Measurements from ENCODE around the gene THTPA. TPM values are rescaled to one million over a fixed set of nuclear protein-coding genes. Genes with fewer than 3 reads are reported as not detected.

Gene THTPA
- total and polyA plus RNA-seq, 2 of the 13 experiments (the other 11 are each of a cell fraction or from before 2014, with no cell fraction given), result 7.4 to 8.7 TPM

DNA sequence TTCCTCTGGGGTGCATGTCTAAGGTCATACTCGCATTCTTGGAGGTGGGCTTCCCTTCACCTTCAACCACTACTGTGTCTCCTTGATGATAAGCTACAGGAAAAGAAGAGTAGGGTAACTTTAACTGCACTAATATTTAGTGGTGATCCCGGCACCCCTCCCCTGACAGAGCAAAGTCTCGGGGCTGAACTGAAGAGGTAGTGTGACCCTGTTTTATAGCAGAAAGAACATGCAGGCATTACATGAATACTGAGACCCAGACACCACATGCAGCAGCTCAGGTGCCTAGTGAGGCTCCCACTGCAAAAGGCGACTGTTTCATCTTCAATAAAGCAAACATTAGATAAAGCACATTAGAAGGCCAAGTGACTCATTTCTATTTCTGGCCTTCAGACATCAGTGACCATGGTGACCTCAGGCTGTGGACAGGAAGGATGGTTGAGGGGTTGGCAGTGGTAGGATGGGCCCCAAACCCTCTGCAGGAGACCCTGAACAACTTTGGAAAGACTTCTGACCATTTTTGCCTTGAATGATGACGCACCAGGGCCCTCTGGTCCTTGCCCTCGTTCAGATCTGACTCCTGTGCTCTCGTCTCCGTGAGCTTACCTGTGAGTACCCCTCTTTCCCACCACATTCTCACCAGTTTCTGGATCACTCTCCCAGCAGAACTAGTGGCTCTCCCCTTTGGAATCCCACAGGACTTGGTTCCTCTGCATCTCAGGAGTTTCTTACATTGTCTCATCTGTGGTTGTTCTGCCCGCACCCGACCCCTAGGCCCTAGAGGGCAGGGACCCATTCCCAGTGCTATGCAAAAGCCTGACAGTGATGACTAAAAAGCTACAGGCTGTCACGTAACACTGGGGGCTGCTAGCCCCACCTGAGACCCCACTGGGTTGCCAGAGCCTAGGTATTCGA, 46.4 kb downstream of the THTPA start (continued):
- TF ChIP-seq TARDBP (CRISPR knock-in tag; IDR thresholded peaks at IDR 0.05) (peak; percentile 93), CBX2 (IDR thresholded peaks at IDR 0.05; ENCODE audit: low read depth, low read length) (no peak), CBX2 (CRISPR knock-in tag; IDR thresholded peaks at IDR 0.05; ENCODE audit: low read depth) (no peak), ZNF629 (CRISPR knock-in tag; conservative IDR thresholded peaks at IDR 0.05) (peak; percentile 59; the same call in 1 of the 2 replicates), NFATC3 (CRISPR knock-in tag; IDR thresholded peaks at IDR 0.05) (no peak), DNMT1 (CRISPR knock-in tag; IDR thresholded peaks at IDR 0.05) (no peak), ZNF761 (CRISPR knock-in tag; conservative IDR thresholded peaks at IDR 0.05) (no peak), U2AF2 (IDR thresholded peaks at IDR 0.05; ENCODE audit: low read depth, low read length) (no peak), GABPA (IDR thresholded peaks at IDR 0.05; ENCODE audit: low read depth, low read length) (no peak), GABPA (CRISPR knock-in tag; IDR thresholded peaks at IDR 0.05; ENCODE audit: low read depth) (no peak), ZBTB20 (CRISPR knock-in tag; IDR thresholded peaks at IDR 0.05; ENCODE audit: borderline replicate concordance, low read depth) (0 out of 2 replicates have a peak, but pooled peaks have one; percentile 40), MBNL3 (CRISPR knock-in tag; conservative IDR thresholded peaks at IDR 0.05) (no peak), MIXL1 (CRISPR knock-in tag; IDR thresholded peaks at IDR 0.05) (no peak; the same call in 1 of the 2 replicates), SNAI1 (CRISPR knock-in tag; IDR thresholded peaks at IDR 0.05; ENCODE audit: borderline replicate concordance) (no peak), NR2F6 (IDR thresholded peaks at IDR 0.05) (peak; percentile 71), NR2F6 (CRISPR knock-in tag; IDR thresholded peaks at IDR 0.05) (peak; percentile 89), JARID2 (CRISPR knock-in tag; IDR thresholded peaks at IDR 0.05; ENCODE audit: insufficient replicate concordance) (peak; percentile 54), ZEB1 (IDR thresholded peaks at IDR 0.05; ENCODE audit: insufficient replicate concordance, low read depth) (no peak), RXRB (CRISPR knock-in tag; IDR thresholded peaks at IDR 0.05; ENCODE audit: borderline replicate concordance) (peak; percentile 94), RBFOX2 (IDR thresholded peaks at IDR 0.05; ENCODE audit: low read depth, low read length) (no peak), ZNF33A (CRISPR knock-in tag; IDR thresholded peaks at IDR 0.05; ENCODE audit: borderline replicate concordance) (no peak), NRL (CRISPR knock-in tag; IDR thresholded peaks at IDR 0.05; ENCODE audit: borderline replicate concordance) (peak; percentile 88), ELF3 (CRISPR knock-in tag; IDR thresholded peaks at IDR 0.05) (peak; percentile 82)
- TF ChIP-seq, protein P1, sequence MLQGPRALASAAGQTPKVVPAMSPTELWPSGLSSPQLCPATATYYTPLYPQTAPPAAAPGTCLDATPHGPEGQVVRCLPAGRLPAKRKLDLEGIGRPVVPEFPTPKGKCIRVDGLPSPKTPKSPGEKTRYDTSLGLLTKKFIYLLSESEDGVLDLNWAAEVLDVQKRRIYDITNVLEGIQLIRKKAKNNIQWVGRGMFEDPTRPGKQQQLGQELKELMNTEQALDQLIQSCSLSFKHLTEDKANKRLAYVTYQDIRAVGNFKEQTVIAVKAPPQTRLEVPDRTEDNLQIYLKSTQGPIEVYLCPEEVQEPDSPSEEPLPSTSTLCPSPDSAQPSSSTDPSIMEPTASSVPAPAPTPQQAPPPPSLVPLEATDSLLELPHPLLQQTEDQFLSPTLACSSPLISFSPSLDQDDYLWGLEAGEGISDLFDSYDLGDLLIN (CRISPR knock-in tag; IDR thresholded peaks at IDR 0.05; ENCODE audit: borderline replicate concordance), result peak; percentile 78; the same call in 1 of the 2 replicates
- TF ChIP-seq, protein P2, sequence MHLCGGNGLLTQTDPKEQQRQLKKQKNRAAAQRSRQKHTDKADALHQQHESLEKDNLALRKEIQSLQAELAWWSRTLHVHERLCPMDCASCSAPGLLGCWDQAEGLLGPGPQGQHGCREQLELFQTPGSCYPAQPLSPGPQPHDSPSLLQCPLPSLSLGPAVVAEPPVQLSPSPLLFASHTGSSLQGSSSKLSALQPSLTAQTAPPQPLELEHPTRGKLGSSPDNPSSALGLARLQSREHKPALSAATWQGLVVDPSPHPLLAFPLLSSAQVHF (CRISPR knock-in tag; IDR thresholded peaks at IDR 0.05), result no peak
- TF ChIP-seq, protein P3, sequence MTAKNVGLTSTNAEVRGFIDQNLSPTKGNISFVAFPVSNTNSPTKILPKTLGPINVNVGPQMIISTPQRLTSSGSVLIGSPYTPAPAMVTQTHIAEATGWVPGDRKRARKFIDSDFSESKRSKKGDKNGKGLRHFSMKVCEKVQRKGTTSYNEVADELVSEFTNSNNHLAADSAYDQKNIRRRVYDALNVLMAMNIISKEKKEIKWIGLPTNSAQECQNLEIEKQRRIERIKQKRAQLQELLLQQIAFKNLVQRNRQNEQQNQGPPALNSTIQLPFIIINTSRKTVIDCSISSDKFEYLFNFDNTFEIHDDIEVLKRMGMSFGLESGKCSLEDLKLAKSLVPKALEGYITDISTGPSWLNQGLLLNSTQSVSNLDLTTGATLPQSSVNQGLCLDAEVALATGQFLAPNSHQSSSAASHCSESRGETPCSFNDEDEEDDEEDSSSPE (CRISPR knock-in tag; IDR thresholded peaks at IDR 0.05), result no peak
- TF ChIP-seq, protein P4, sequence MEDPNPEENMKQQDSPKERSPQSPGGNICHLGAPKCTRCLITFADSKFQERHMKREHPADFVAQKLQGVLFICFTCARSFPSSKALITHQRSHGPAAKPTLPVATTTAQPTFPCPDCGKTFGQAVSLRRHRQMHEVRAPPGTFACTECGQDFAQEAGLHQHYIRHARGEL (CRISPR knock-in tag; IDR thresholded peaks at IDR 0.05), result no peak

Data from HepG2 (cell line).